ENCODE data around the gene SLC25A4.

SLC25A4 gene

GRCh38 chr4:185167234-185167633 is 24.2 kb downstream of the SLC25A4 start:
- POLR2A ChIA-PET: no interaction called here
- CTCF ChIA-PET: interaction anchor here (0.6 to 0.7 kb wide), 2 partner anchors 18 to 1368 kb away, joined by 3 read pairs; no protein-coding TSS in a partner anchor
- no peaks in the 10 kb centered on the region for H3K4me1 ChIP-seq (ENCODE audit: control insufficient read depth, insufficient read depth, low read length)
- no peak overlapping the region for H3K4me3 ChIP-seq (ENCODE audit: low read depth, low read length)
- peaks cover 3 to 26% of the 10 kb centered on the region in 2 experiments; a peak in 2 of 3 replicates for H3K36me3 ChIP-seq (ENCODE audit: control insufficient read depth in 2 of 2, insufficient read depth in 1 of 2, low read length in 2 of 2)
- H3K9me3 ChIP-seq (ENCODE audit: control insufficient read depth, insufficient read depth, low read depth, low read length): no peaks in the 10 kb centered on the region
- H3K27ac ChIP-seq (ENCODE audit: extremely low read depth, low read depth, low read length): no peak overlapping the region
- TF ChIP-seq ZNF292 (tag by site-specific recombination; IDR thresholded peaks at IDR 0.05; ENCODE audit: borderline replicate concordance, low read depth): no peak
- no peak for TF ChIP-seq KLF16 (tag by site-specific recombination; IDR thresholded peaks at IDR 0.05)
- TF ChIP-seq, protein P1, sequence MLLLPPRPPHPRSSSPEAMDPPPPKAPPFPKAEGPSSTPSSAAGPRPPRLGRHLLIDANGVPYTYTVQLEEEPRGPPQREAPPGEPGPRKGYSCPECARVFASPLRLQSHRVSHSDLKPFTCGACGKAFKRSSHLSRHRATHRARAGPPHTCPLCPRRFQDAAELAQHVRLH (tag by site-specific recombination; IDR thresholded peaks at IDR 0.05): no peak
- no peak for TF ChIP-seq ZNF768 (tag by site-specific recombination; IDR thresholded peaks at IDR 0.05)
- TF ChIP-seq MEIS1 (CRISPR knock-in tag; IDR thresholded peaks at IDR 0.05; ENCODE audit: borderline replicate concordance): no peak
- TF ChIP-seq ZNF138 (tag by site-specific recombination; IDR thresholded peaks at IDR 0.05; ENCODE audit: borderline replicate concordance): no peak
- TF ChIP-seq, protein P2, sequence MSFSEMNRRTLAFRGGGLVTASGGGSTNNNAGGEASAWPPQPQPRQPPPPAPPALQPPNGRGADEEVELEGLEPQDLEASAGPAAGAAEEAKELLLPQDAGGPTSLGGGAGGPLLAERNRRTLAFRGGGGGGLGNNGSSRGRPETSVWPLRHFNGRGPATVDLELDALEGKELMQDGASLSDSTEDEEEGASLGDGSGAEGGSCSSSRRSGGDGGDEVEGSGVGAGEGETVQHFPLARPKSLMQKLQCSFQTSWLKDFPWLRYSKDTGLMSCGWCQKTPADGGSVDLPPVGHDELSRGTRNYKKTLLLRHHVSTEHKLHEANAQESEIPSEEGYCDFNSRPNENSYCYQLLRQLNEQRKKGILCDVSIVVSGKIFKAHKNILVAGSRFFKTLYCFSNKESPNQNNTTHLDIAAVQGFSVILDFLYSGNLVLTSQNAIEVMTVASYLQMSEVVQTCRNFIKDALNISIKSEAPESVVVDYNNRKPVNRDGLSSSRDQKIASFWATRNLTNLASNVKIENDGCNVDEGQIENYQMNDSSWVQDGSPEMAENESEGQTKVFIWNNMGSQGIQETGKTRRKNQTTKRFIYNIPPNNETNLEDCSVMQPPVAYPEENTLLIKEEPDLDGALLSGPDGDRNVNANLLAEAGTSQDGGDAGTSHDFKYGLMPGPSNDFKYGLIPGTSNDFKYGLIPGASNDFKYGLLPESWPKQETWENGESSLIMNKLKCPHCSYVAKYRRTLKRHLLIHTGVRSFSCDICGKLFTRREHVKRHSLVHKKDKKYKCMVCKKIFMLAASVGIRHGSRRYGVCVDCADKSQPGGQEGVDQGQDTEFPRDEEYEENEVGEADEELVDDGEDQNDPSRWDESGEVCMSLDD (tag by site-specific recombination; IDR thresholded peaks at IDR 0.05): no peak
- no peak for TF ChIP-seq TRIM28 (IDR thresholded peaks at IDR 0.05; ENCODE audit: borderline replicate concordance, low read length)
- no peak for TF ChIP-seq ZNF114 (tag by site-specific recombination; IDR thresholded peaks at IDR 0.05)
- no peak for TF ChIP-seq HOXC10 (CRISPR knock-in tag; IDR thresholded peaks at IDR 0.05)
- no peak for TF ChIP-seq PRDM4 (tag by site-specific recombination; IDR thresholded peaks at IDR 0.05)
- TF ChIP-seq ZNF596 (tag by site-specific recombination; IDR thresholded peaks at IDR 0.05): no peak
- TF ChIP-seq ZNF155 (tag by site-specific recombination; IDR thresholded peaks at IDR 0.05): no peak
- no peak for TF ChIP-seq ZNF426 (tag by site-specific recombination; IDR thresholded peaks at IDR 0.05)
- no peak for TF ChIP-seq ZNF701 (tag by site-specific recombination; IDR thresholded peaks at IDR 0.05)
- TF ChIP-seq GLIS1 (tag by site-specific recombination; IDR thresholded peaks at IDR 0.05): no peak
- TF ChIP-seq ZNF544 (tag by site-specific recombination; IDR thresholded peaks at IDR 0.05): no peak
- TF ChIP-seq ZNF777 (tag by site-specific recombination; IDR thresholded peaks at IDR 0.05; ENCODE audit: borderline replicate concordance): no peak
- TF ChIP-seq, protein P3, sequence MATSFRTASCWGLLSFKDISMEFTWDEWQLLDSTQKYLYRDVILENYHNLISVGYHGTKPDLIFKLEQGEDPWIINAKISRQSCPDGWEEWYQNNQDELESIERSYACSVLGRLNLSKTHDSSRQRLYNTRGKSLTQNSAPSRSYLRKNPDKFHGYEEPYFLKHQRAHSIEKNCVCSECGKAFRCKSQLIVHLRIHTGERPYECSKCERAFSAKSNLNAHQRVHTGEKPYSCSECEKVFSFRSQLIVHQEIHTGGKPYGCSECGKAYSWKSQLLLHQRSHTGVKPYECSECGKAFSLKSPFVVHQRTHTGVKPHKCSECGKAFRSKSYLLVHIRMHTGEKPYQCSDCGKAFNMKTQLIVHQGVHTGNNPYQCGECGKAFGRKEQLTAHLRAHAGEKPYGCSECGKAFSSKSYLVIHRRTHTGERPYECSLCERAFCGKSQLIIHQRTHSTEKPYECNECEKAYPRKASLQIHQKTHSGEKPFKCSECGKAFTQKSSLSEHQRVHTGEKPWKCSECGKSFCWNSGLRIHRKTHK (tag by site-specific recombination; IDR thresholded peaks at IDR 0.05): no peak
- no peak for TF ChIP-seq ZBTB11 (tag by site-specific recombination; conservative IDR thresholded peaks at IDR 0.05; ENCODE audit: low read depth)
